ENCODE results near the gene ATP2B2.
A peak's percentile ranks its signal among the peaks of the same experiment; 100 is the strongest.

The ATP2B2 gene

GRCh38 chr3:10502185-10502880, 3.1 kb downstream of the ATP2B2 start:
- Histone ChIP-seq H4K8ac (ENCODE audit: low read length) (no peak overlapping the region), H3K14ac (ENCODE audit: low read length in 2 of 2) (no peak overlapping the region), H4K91ac (ENCODE audit: low read length) (no peak overlapping the region), H2BK5ac (ENCODE audit: low read depth, low read length, poor library complexity, severe bottlenecking) (no peak overlapping the region), H3K79me1 (replicated peaks; ENCODE audit: low read length, poor library complexity, severe bottlenecking) (no peaks in the 10 kb centered on the region), H3K23ac (ENCODE audit: low read length in 2 of 2) (no peak overlapping the region), H3K18ac (ENCODE audit: low read depth in 1 of 2, low read length in 2 of 2) (no peak overlapping the region), H3K4me2 (ENCODE audit: low read length, poor library complexity, severe bottlenecking) (no peak overlapping the region), H2BK120ac (ENCODE audit: low read depth, low read length) (no peak overlapping the region), H2AK5ac (ENCODE audit: low read length, severe bottlenecking) (no peak overlapping the region), H3K4ac (ENCODE audit: low read depth in 1 of 2, low read length in 2 of 2) (no peak overlapping the region), H3K27ac (ENCODE audit: low read length, poor library complexity, severe bottlenecking) (no peak overlapping the region), H3K27me3 (ENCODE audit: control insufficient read depth in 1 of 2, insufficient read depth in 1 of 2, low read length in 2 of 2) (peaks cover 39 to 75% of the 10 kb centered on the region in 2 experiments), H3K4me3 (ENCODE audit: insufficient read depth in 1 of 2, low read depth in 1 of 2, low read length in 2 of 2) (no peak overlapping the region), H2BK12ac (ENCODE audit: low read length in 2 of 2) (no peak overlapping the region), H2BK15ac (ENCODE audit: low read depth, poor library complexity, severe bottlenecking) (no peak overlapping the region), H3K9ac (ENCODE audit: low read length) (no peak overlapping the region), H3K9me3 (ENCODE audit: control insufficient read depth, low read length) (no peaks in the 10 kb centered on the region), H2AFZ (ENCODE audit: low read depth, low read length) (no peak overlapping the region), H3K36me3 (ENCODE audit: control insufficient read depth in 1 of 2, insufficient read depth in 2 of 2, low read depth in 1 of 2, low read length in 2 of 2) (no peaks in the 10 kb centered on the region), H3K4me1 (ENCODE audit: control insufficient read depth, insufficient read depth, low read depth, low read length) (peaks cover 8% of the 10 kb centered on the region)
- WGBS = 84% methylated on average over 12 of the region's 12 CpGs
- DNase-seq = no peak

DNA sequence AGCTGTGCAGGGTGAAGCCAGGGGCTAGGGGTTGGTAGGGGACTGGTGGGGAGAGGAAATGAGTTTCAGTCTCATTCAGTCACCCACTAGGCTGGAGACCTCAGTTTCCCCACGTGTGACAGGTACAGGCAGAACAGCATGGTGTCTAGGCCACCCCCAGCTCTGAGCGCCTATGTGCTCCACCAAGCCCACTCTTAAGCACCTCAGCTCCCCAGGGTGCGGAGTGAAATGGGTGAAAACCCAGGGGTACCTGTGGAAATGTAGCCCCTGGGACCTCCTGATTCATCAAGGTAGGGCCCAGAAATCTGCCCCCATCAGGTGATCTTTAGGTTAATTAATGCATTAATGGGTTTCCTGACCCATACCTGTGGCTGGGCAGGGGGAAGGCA, 3.7 kb downstream of the ATP2B2 start:
- Histone ChIP-seq H2AFZ (ENCODE audit: low read depth, low read length) (no peak overlapping the region), H3K4me1 (ENCODE audit: control insufficient read depth, insufficient read depth, low read depth, low read length) (peaks cover 8% of the 10 kb centered on the region), H4K8ac (ENCODE audit: low read length) (no peak overlapping the region), H2BK12ac (ENCODE audit: low read length in 2 of 2) (no peak overlapping the region), H2BK5ac (ENCODE audit: low read depth, low read length, poor library complexity, severe bottlenecking) (no peak overlapping the region), H3K9ac (ENCODE audit: low read length) (no peak overlapping the region), H2BK15ac (ENCODE audit: low read depth, poor library complexity, severe bottlenecking) (no peak overlapping the region), H3K4me2 (ENCODE audit: low read length, poor library complexity, severe bottlenecking) (no peak overlapping the region), H3K4ac (ENCODE audit: low read depth in 1 of 2, low read length in 2 of 2) (no peak overlapping the region), H3K9me3 (ENCODE audit: control insufficient read depth, low read length) (no peaks in the 10 kb centered on the region), H3K18ac (ENCODE audit: low read depth in 1 of 2, low read length in 2 of 2) (no peak overlapping the region), H4K91ac (ENCODE audit: low read length) (no peak overlapping the region), H3K14ac (ENCODE audit: low read length in 2 of 2) (no peak overlapping the region), H3K79me1 (replicated peaks; ENCODE audit: low read length, poor library complexity, severe bottlenecking) (no peaks in the 10 kb centered on the region), H3K36me3 (ENCODE audit: control insufficient read depth in 1 of 2, insufficient read depth in 2 of 2, low read depth in 1 of 2, low read length in 2 of 2) (no peaks in the 10 kb centered on the region), H3K27ac (ENCODE audit: low read length, poor library complexity, severe bottlenecking) (no peak overlapping the region), H2BK120ac (ENCODE audit: low read depth, low read length) (no peak overlapping the region), H2AK5ac (ENCODE audit: low read length, severe bottlenecking) (no peak overlapping the region), H3K27me3 (ENCODE audit: control insufficient read depth in 1 of 2, insufficient read depth in 1 of 2, low read length in 2 of 2) (peaks cover 44 to 74% of the 10 kb centered on the region in 2 experiments), H3K4me3 (ENCODE audit: insufficient read depth in 1 of 2, low read depth in 1 of 2, low read length in 2 of 2) (no peak overlapping the region), H3K23ac (ENCODE audit: low read length in 2 of 2) (no peak overlapping the region)
- DNase-seq = no peak
- 67% methylated on average over 3 of the region's 3 CpGs for WGBS

DNA sequence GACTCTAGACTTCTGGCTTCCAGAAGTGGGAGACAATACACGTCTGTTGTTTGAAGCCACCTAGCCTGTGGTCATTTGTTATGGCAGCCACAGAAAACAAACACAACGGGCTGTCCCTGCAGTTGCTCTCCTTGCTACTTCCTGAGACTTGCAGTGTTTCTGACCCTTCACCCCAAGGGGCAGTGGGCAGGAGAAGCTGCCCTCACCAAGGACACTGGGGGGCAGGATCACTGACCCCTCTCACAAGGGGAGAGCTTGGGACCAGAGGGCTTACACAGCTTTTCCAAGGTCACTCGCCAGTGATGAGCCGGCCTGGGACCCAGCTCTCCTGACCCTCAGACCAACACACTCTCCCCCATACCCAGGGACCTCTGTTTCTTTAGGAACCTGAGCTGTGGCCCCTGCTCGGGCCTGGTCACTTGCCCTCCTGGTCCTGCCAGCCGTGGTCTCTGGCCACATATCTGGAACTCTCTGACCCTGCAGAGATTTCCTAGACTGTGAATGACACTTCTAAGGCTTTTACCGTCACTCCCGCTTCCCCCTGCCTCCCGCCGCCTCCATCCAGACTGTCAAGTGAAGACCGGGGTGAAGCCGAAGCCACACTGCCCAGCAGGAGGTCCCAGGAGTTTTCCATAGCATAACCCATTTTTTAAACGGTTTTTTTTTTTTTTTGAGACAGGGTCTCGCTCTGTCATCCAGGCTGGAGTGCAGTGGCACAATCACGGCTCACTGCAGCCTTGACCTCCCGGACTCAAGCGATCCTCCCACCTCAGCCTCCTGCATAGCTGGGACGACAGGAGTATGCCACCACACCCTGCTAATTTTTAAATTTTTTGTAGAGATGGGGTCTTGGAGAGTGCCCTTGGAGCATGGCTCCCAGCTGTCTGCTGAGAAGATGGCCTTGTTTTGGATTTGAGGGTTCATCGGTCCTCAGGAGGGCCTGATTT, 4.4 kb downstream of the ATP2B2 start:
- Histone ChIP-seq H2AFZ (ENCODE audit: low read depth, low read length) (no peak overlapping the region), H3K9ac (ENCODE audit: low read length) (no peak overlapping the region), H2BK15ac (ENCODE audit: low read depth, poor library complexity, severe bottlenecking) (no peak overlapping the region), H3K36me3 (ENCODE audit: control insufficient read depth in 1 of 2, insufficient read depth in 2 of 2, low read depth in 1 of 2, low read length in 2 of 2) (no peaks in the 10 kb centered on the region), H3K4ac (ENCODE audit: low read depth in 1 of 2, low read length in 2 of 2) (no peak overlapping the region), H3K18ac (ENCODE audit: low read depth in 1 of 2, low read length in 2 of 2) (no peak overlapping the region), H3K27ac (ENCODE audit: low read length, poor library complexity, severe bottlenecking) (no peak overlapping the region), H4K8ac (ENCODE audit: low read length) (no peak overlapping the region), H2BK120ac (ENCODE audit: low read depth, low read length) (no peak overlapping the region), H3K4me3 (ENCODE audit: insufficient read depth in 1 of 2, low read depth in 1 of 2, low read length in 2 of 2) (no peak overlapping the region), H3K4me1 (ENCODE audit: control insufficient read depth, insufficient read depth, low read depth, low read length) (peaks cover 7% of the 10 kb centered on the region), H2BK5ac (ENCODE audit: low read depth, low read length, poor library complexity, severe bottlenecking) (no peak overlapping the region), H3K79me1 (replicated peaks; ENCODE audit: low read length, poor library complexity, severe bottlenecking) (no peaks in the 10 kb centered on the region), H2AK5ac (ENCODE audit: low read length, severe bottlenecking) (no peak overlapping the region), H3K27me3 (ENCODE audit: control insufficient read depth in 1 of 2, insufficient read depth in 1 of 2, low read length in 2 of 2) (peaks cover 42 to 72% of the 10 kb centered on the region in 2 experiments), H3K9me3 (ENCODE audit: control insufficient read depth, low read length) (no peaks in the 10 kb centered on the region), H3K23ac (ENCODE audit: low read length in 2 of 2) (no peak overlapping the region), H4K91ac (ENCODE audit: low read length) (no peak overlapping the region), H3K4me2 (ENCODE audit: low read length, poor library complexity, severe bottlenecking) (no peak overlapping the region), H2BK12ac (ENCODE audit: low read length in 2 of 2) (no peak overlapping the region), H3K14ac (ENCODE audit: low read length in 2 of 2) (no peak overlapping the region)
- 75% methylated on average over 18 of the region's 19 CpGs for WGBS
- no peak for DNase-seq

GRCh38 chr3:10498271-10498670, 7.1 kb downstream of the ATP2B2 start:
- Histone ChIP-seq H2AFZ (ENCODE audit: low read depth, low read length) (no peak overlapping the region), H3K18ac (ENCODE audit: low read depth in 1 of 2, low read length in 2 of 2) (no peak overlapping the region), H3K14ac (ENCODE audit: low read length in 2 of 2) (no peak overlapping the region), H2BK15ac (ENCODE audit: low read depth, poor library complexity, severe bottlenecking) (no peak overlapping the region), H3K9me3 (ENCODE audit: control insufficient read depth, low read length) (no peaks in the 10 kb centered on the region), H4K8ac (ENCODE audit: low read length) (peak overlapping the region; percentile 13), H2BK12ac (ENCODE audit: low read length in 2 of 2) (no peak overlapping the region), H3K27ac (ENCODE audit: low read length, poor library complexity, severe bottlenecking) (no peak overlapping the region), H3K9ac (ENCODE audit: low read length) (no peak overlapping the region), H3K4me3 (ENCODE audit: insufficient read depth in 1 of 2, low read depth in 1 of 2, low read length in 2 of 2) (no peak overlapping the region), H3K4me1 (ENCODE audit: control insufficient read depth, insufficient read depth, low read depth, low read length) (peaks cover 3% of the 10 kb centered on the region), H3K4ac (ENCODE audit: low read depth in 1 of 2, low read length in 2 of 2) (no peak overlapping the region), H3K23ac (ENCODE audit: low read length in 2 of 2) (no peak overlapping the region), H3K4me2 (ENCODE audit: low read length, poor library complexity, severe bottlenecking) (no peak overlapping the region), H2AK5ac (ENCODE audit: low read length, severe bottlenecking) (no peak overlapping the region), H2BK120ac (ENCODE audit: low read depth, low read length) (no peak overlapping the region), H2BK5ac (ENCODE audit: low read depth, low read length, poor library complexity, severe bottlenecking) (no peak overlapping the region), H3K36me3 (ENCODE audit: control insufficient read depth in 1 of 2, insufficient read depth in 2 of 2, low read depth in 1 of 2, low read length in 2 of 2) (no peaks in the 10 kb centered on the region), H3K27me3 (ENCODE audit: control insufficient read depth in 1 of 2, insufficient read depth in 1 of 2, low read length in 2 of 2) (peaks cover 25 to 67% of the 10 kb centered on the region in 2 experiments), H4K91ac (ENCODE audit: low read length) (no peak overlapping the region), H3K79me1 (replicated peaks; ENCODE audit: low read length, poor library complexity, severe bottlenecking) (no peaks in the 10 kb centered on the region)
- no peak for DNase-seq
- WGBS = 89% methylated on average over 11 of the region's 11 CpGs
